Measurements from ENCODE around the gene RUNX3. TPM values are rescaled to one million over a fixed set of nuclear protein-coding genes. Genes with fewer than 3 reads are reported as not detected.
"Not testable (repeated sequence)": the region's sequence is repeated elsewhere in the genome, so short reads cannot be mapped to it uniquely, and the experiment has no call there.

The RUNX3 gene
- total RNA-seq, 1 donor from 2014 or later: 2.0 TPM

- no peak for ATAC-seq
- intact Hi-C loops (cut with DNase I): no loop called here
- no peak for DNase-seq (ENCODE audit: low spot score)
These were observed 21.4 kb downstream of the RUNX3 start for GRCh38 chr1:24908591-24909259.

- intact Hi-C loops (cut with DNase I); DNase-seq (ENCODE audit: low spot score); ATAC-seq: not testable (repeated sequence)
These were observed 22.3 kb downstream of the RUNX3 start for GRCh38 chr1:24907587-24908294.

DNA sequence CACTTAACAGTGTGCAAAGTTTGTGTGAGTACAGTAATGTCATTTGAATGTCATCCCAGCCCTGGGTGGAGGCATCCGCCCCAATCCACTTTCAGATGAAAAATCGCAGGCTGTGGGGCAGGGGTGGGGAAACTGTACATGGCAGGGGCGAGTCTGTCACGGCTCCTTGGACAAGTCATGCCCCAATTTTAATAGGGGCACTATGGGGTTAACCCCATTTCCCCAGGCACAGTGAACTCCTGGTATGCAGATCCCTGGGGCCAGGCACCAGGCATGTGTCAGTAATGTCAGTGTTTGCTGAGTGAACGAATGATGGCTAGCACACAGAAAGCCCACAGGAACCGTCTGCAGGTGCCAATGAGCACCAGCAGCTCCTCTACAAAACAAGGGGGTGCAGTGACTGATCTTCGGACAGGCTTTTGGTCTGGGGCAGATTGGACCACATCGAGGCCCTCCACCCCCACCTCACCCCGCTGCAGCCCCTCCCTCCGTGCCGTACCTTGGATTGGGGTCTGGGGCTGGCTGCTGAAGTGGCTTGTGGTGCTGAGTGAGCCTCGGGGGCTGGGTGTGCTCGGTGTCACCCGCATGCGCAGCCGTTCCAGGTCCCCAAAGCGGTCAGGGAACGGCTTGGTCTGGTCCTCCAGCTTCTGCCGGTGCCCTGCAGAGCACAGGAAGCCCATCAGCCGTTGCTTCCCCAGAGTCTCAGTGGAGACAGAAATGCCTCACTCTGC, 23.2 kb downstream of the RUNX3 start:
- DNase-seq (ENCODE audit: low spot score) (peak; percentile 36), ATAC-seq (no peak)
- intact Hi-C loops (cut with DNase I): no loop called here

DNA sequence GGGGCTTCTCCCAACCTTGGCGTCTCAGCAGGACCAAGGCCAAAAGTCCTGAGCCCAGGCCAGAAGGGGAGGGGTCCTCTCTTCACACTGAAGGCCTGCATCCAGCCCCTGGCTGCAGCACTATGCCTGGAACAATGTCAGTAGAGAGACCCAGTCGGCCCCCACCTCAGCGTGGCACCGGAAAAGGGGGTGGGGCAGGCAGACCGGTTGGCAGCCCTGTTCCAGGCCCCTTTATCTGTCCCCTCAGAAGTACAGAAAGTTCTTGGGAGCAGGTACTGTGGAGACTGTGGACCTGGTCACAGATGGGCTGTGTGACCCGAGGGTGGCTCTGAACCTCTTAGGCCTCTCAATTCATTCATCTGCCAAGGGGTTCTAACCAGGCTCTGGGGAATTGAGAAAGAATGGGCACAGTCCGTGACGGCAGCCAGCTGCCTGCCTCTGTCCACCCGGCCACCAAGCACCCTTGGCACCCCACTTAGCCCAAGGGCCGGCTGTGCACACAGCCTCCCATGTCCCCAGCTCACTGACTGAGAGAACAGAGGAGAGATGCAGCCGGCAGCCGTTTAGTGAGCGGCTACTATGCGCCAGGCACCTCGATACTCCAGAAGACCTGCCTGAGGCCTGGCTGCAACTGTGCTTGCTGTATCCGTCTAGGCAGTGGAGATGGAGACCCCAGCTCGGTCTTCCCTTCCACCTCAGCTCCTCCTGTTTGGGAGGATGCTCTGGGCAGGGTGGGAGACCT, 23.9 kb downstream of the RUNX3 start:
- ATAC-seq (no peak), DNase-seq (ENCODE audit: low spot score) (peak; percentile 33)
- intact Hi-C loops (cut with DNase I): no loop called here

DNA sequence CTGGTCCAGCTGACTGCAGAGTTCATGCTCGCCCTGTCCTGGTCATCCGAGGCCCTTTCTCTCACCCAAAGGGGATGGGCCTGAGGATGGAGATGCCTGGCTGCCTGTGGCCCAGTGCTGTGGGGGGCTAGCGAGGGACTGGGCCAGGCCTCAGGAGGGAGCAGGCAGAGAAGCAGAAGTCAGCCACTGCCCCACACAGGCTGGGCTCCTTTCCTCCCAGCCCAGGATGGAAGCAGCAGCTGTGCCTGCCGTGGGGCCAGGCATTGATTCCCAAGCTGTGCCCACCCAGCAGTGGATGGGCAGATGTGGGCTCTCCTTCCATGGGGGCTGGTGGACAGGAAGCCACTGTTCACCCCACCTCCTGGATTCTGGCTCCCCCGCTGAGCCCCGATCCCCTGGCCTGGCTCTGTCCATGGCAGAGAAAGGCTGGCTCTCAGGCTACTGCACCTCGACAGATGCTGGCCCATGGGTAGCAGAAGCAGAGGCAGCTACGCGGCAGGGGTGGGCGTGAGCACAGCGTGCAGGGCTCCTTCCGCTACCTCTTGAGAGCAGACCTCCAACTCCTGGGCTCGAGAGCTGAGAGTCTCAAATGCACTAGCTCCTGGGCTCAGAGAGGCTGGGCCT, 24.6 kb downstream of the RUNX3 start:
- ATAC-seq (no peak), DNase-seq (ENCODE audit: low spot score) (peak; percentile 39)
- intact Hi-C loops (cut with DNase I): no loop called here

- no peak for ATAC-seq
- DNase-seq (ENCODE audit: low spot score): peak; percentile 36
- intact Hi-C loops (cut with DNase I): no loop called here
These were observed 25.2 kb downstream of the RUNX3 start for GRCh38 chr1:24904731-24905354.

GRCh38 chr1:24903955-24904730, 25.9 kb downstream of the RUNX3 start:
- peak; percentile 45 for DNase-seq (ENCODE audit: low spot score)
- no peak for ATAC-seq
- intact Hi-C loops (cut with DNase I): no loop called here

- intact Hi-C loops (cut with DNase I): no loop called here
- DNase-seq (ENCODE audit: low spot score) (no peak), ATAC-seq (no peak)
These were observed 26.5 kb downstream of the RUNX3 start for GRCh38 chr1:24903560-24903954.

- DNase-seq (ENCODE audit: low spot score): peak; percentile 38
- ATAC-seq: no peak
- intact Hi-C loops (cut with DNase I): no loop called here
These were observed 27.0 kb downstream of the RUNX3 start for GRCh38 chr1:24903011-24903461.

- intact Hi-C loops (cut with DNase I): no loop called here
- no peak for ATAC-seq
- peak; percentile 40 for DNase-seq (ENCODE audit: low spot score)
These were observed 27.6 kb downstream of the RUNX3 start for GRCh38 chr1:24902471-24902891.

- ATAC-seq: no peak
- DNase-seq (ENCODE audit: low spot score): peak; percentile 56
- intact Hi-C loops (cut with DNase I): no loop called here
These were observed 28.1 kb downstream of the RUNX3 start for GRCh38 chr1:24901791-24902470.

- DNase-seq (ENCODE audit: low spot score) (peak; percentile 35), ATAC-seq (no peak)
- intact Hi-C loops (cut with DNase I): no loop called here
These were observed 28.9 kb downstream of the RUNX3 start for GRCh38 chr1:24900985-24901781.

DNA sequence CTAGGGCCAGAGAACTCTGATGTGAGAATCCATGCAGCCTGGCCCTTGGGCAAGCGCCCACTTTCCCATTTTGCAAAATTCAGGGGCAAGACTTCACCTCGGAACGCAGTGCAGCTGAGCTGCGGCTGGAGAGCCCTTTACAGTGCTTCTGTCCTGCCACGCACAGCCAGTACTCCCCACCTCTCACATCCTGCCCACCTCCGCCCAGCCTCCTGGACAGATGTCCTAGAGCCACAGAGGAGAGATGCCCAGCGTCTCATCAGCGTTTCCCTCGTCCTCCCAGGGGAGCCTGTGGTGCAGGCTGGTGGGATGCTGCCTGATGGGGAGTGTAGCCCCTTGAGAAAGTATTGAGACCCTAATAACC, 29.6 kb downstream of the RUNX3 start:
- ATAC-seq: no peak
- DNase-seq (ENCODE audit: low spot score): peak; percentile 41
- intact Hi-C loops (cut with DNase I): no loop called here

GRCh38 chr1:24899581-24900485, 30.2 kb downstream of the RUNX3 start:
- ATAC-seq: no peak
- peak; percentile 10 for DNase-seq (ENCODE audit: low spot score)
- intact Hi-C loops (cut with DNase I): no loop called here

DNA sequence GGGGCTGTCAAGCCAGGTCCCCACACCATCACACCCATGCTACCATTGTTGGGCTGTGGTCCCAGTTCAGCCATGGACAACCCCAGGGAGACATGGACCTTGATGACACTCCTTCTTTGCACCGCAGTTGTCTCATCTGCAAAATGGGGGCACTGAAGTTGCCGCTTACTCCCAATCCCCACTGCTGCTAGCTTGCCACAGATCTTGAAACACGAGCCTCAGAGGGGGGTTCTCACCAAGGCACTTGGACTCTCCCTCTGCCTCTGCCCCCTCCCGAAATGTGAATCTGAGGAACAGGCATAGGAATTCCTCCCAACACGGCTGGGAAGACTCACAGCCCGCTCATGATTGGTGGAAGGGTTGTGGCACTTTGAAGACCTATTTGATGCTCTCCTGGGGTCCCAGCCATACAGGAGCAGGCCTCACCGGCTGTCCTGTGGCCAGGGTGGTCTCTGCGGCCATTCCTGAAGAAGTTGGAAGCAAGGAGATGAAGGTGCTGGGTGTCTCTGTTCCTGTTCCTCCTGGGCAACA, 31.1 kb downstream of the RUNX3 start:
- ATAC-seq (no peak), DNase-seq (ENCODE audit: low spot score) (peak; percentile 40)
- intact Hi-C loops (cut with DNase I): no loop called here

All from sciatic nerve (tissue), 2 donors.